SK-N-SH treated with all-trans-retinoic acid at 6 μM for 48 hours (cell line): ENCODE results near the gene SHOC2.

Experiments
- CREB5 ChIP-seq: fragments of 250-450 bp; sonication (Bioruptor Pico); IDR thresholded peaks from 2 replicates; pipeline ENCODE4 v1.5.1; 2020; ENCODE audit warnings: low read depth, mild to moderate bottlenecking, moderate library complexity
- CSDC2 ChIP-seq: fragments of 250-450 bp; sonication (Bioruptor Pico); IDR thresholded peaks from 2 replicates; pipeline ENCODE4 v1.5.0; 2020; ENCODE audit warnings: mild to moderate bottlenecking, moderate library complexity
- ESRRG ChIP-seq: fragments of 250-450 bp; sonication (Bioruptor Pico); IDR thresholded peaks from 2 replicates; pipeline ENCODE4 v1.6.1; 2021; ENCODE audit warnings: mild to moderate bottlenecking
- ZFP30 ChIP-seq: fragments of 450-650 bp; formaldehyde crosslinking; IDR thresholded peaks from 2 replicates; pipeline ENCODE4 v1.5.0; 2022; ENCODE audit warnings: mild to moderate bottlenecking, moderate library complexity
- ZNF8 ChIP-seq: fragments of 450-650 bp; formaldehyde crosslinking; IDR thresholded peaks from 2 replicates; pipeline ENCODE4 v1.5.0; 2020; ENCODE audit warnings: mild to moderate bottlenecking, moderate library complexity

DNA sequence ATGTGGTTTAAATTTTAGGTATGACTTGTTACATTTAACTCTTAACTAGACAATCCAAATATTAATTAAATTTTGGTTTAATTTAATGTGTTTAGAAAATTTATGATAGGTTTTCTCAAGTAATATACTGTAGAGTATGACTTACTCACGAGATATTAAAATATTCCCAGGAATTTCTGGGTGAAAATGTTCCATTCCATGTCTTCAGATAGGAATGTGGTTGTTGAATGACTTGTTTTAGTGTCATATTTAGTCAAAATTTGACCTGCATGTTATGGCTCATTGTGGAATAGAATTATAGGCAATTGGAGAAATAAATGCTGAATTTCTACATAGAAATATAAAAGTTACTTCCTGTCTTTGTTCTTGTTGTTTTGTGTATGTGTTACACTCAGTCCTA lies 46.7 kb downstream of the SHOC2 start:
- TF ChIP-seq ESRRG (CRISPR knock-in tag) (no peak), CREB5 (CRISPR knock-in tag) (no peak), ZNF8 (CRISPR knock-in tag) (no peak), ZFP30 (no peak), CSDC2 (CRISPR knock-in tag) (no peak)
